Muscle of leg (tissue), 11 donors: Measurements from ENCODE around the gene ZNF326. TPM values are rescaled to one million over a fixed set of nuclear protein-coding genes. Genes with fewer than 3 reads are reported as not detected.
"Not testable (repeated sequence)": the region's sequence is repeated elsewhere in the genome, so short reads cannot be mapped to it uniquely, and the experiment has no call there.

Experiments used
- DNase-seq: peaks from one replicate; pipeline ENCODE4 v3.0.0; 2013
- H3K27ac ChIP-seq: one replicate; pipeline ENCODE4 v1.5.1; 2013; ENCODE audit warnings: mild to moderate bottlenecking, low read length, control low read depth
- H3K27me3 ChIP-seq: one replicate; pipeline ENCODE4 v1.6.1; 2013; ENCODE audit warnings: low read length; ENCODE audit not compliant: control insufficient read depth, insufficient read depth
- H3K36me3 ChIP-seq: one replicate; pipeline ENCODE4 v1.6.1; 2013; ENCODE audit warnings: low read length; ENCODE audit not compliant: control insufficient read depth, insufficient read depth
- H3K4me1 ChIP-seq: one replicate; pipeline ENCODE4 v1.6.1; 2013; ENCODE audit warnings: low read length; ENCODE audit not compliant: control insufficient read depth, insufficient read depth
- H3K4me3 ChIP-seq: one replicate; pipeline ENCODE4 v1.5.1; 2013; ENCODE audit warnings: low read length, control low read depth
- H3K9me3 ChIP-seq: replicated peaks from 2 replicates; pipeline ENCODE4 v1.6.1; 2013; ENCODE audit warnings: low read depth, low read length; ENCODE audit not compliant: control insufficient read depth
- WGBS: methylation state at CpG from one replicate; pipeline ENCODE4 v1.1.5; 2013; ENCODE audit warnings: missing lambda C conversion rate; ENCODE audit not compliant: insufficient coverage; 5-methylcytosine and 5-hydroxymethylcytosine counted together
- polyA plus RNA-seq, 8 donors: library from polyadenylated mRNA; unstranded; fragments of 120-200 nt; gene quantifications; one replicate each; pipeline versions ENCODE4 v1.2.1 to v1.2.3, GENCODE V29; 2013; ENCODE audit warnings: inconsistent platforms in 1 of 8, low replicate concordance in 1 of 8; ENCODE audit not compliant: insufficient read length in 8 of 8, insufficient read depth in 1 of 8
- total RNA-seq: library from RNA; stranded (reverse); fragments of 120-200 nt; gene quantifications from one replicate; pipeline ENCODE4 v1.2.4, GENCODE V29; 2013

Gene ZNF326
- total and polyA plus RNA-seq, 9 donors: 6.6 to 26.5 (median 20.7) TPM

DNA sequence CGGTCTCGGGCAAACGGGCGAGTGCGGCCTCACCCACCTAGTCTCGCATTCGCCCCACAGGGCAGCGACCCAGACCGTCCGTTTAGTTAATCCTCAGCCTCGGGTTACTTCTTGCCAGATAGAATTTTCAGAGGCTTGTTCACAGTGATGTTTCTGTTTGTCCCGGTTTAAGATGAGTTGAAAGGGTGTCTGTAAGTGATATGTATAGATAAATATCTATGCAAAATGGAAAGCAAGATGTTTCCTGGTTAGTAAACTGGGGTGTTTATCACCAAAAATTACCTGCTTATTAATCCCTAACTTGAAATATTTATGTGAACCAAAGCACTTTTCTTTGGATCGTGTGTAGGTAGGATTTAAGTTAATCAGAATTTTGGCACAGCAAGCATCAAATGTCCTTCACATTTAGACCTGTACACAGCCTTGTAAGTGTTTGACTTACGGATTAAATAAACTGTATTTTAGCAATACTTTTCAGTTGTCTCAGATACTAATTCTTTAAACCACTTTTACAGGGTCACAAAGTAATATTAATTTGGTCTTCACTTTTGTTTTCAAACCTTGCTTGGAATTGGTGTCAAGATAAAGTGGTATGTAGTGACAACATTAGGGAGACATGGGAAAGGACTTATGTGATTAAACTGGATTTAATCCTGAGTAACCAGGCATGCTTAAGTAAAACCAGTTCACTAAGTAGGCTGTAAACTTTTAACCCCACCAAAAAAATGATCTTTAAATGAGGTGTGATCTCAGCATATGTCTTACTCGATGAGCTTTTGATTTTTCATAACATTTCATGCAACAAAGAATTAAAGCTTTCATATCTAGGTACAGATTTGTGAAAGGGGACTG lies 914 bp downstream of the ZNF326 start:
- DNase-seq: no peak
- Histone ChIP-seq H3K27me3 (peaks cover 2% of the 10 kb centered on the region), H3K27ac (peak overlapping the region; percentile 98), H3K4me3 (peak overlapping the region; percentile 77), H3K4me1 (peaks cover 3% of the 10 kb centered on the region), H3K36me3 (peaks cover 6% of the 10 kb centered on the region), H3K9me3 (no peaks in the 10 kb centered on the region)
- WGBS: 0% methylated on average over 9 of the region's 15 CpGs

DNA sequence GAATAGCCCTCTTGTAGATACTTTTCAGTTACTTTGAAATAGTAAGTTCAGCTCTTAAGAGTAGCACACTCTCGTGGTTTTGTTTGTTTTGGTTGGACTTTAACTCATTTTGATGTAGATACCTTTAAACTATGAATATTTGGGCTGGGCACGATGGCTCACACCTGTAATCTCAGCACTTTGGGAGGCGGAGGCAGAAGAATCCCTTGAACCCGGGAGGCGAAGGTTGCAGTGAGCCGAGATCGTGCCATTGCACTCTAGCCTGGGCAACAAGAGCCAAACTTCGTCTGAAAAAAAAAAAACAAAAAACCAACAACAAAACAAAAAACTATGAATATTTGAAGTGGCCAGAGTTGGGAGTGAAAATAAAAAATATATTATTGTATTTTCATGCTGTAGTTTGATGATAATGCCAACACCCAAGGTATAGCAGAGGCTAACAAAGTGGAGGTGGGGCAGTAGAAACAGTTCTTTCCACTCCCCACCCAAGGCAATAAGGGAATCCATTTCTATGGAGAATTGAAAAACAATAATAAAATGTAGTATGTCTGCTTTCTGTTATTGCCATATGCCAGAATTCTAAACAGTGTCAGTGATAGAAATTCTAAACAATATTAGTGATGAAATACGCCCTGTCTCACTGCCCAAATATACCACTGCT lies 1.7 kb downstream of the ZNF326 start:
- no CpG with 5 or more reads among the region's 9 CpGs for WGBS
- Histone ChIP-seq H3K4me3 (peak overlapping the region; percentile 77), H3K4me1 (peaks cover 3% of the 10 kb centered on the region), H3K36me3 (peaks cover 6% of the 10 kb centered on the region), H3K9me3 (no peaks in the 10 kb centered on the region), H3K27me3 (peaks cover 2% of the 10 kb centered on the region), H3K27ac (no peak overlapping the region)
- DNase-seq: no peak

DNA sequence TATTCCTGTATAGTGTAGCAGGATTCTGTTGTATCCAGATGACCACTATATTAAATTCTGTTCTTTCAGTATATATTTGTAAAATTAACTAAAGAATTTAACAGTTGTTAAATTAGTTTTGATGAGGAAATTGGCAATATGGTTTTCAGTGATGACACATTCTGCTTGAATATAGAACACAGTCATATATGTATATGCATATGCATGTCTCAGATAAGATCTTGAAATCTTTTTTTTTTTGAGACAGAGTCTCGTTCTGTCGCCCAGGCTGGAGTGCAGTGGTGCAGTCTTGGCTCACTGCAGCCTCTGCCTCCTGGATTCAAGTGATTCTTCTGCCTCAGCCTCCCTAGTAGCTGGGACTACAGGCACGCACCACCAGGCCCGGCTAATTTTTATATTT lies 2.2 kb downstream of the ZNF326 start:
- not testable (repeated sequence) for H3K4me1 ChIP-seq, H3K27me3 ChIP-seq, H3K36me3 ChIP-seq, H3K27ac ChIP-seq, DNase-seq, H3K4me3 ChIP-seq, H3K9me3 ChIP-seq
- WGBS: 92% methylated on average over 4 of the region's 4 CpGs

DNA sequence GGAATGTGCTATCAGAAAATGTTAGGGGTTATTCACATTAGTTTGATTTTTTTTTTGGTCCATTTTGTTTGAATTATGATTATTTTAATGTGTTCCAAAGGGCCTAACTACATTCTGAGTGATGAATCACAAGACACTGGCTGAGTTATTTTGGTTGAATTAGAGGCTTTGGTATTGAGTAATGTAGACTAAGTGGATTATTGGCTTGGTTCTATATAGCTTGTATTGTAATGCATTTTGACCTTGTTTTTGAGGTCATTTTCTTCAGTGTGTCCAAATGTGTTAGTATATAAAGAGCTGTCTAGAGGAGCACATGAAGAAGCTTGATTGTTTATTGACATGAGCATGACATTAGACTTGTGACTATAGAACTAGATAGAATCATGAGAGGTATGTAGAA lies 3.4 kb downstream of the ZNF326 start:
- H3K9me3 ChIP-seq: no peaks in the 10 kb centered on the region
- H3K27me3 ChIP-seq: peaks cover 1% of the 10 kb centered on the region
- no peak for DNase-seq
- no peak overlapping the region for H3K27ac ChIP-seq
- no peak overlapping the region for H3K4me3 ChIP-seq
- peaks cover 3% of the 10 kb centered on the region for H3K4me1 ChIP-seq
- peaks cover 6% of the 10 kb centered on the region for H3K36me3 ChIP-seq

- Histone ChIP-seq H3K4me1 (peaks cover 3% of the 10 kb centered on the region), H3K9me3 (no peaks in the 10 kb centered on the region), H3K27ac (no peak overlapping the region), H3K36me3 (peaks cover 6% of the 10 kb centered on the region), H3K27me3 (no peaks in the 10 kb centered on the region), H3K4me3 (no peak overlapping the region)
- DNase-seq: no peak
Measured at GRCh38 chr1:89999208-89999607, 4.3 kb downstream of the ZNF326 start.

DNA sequence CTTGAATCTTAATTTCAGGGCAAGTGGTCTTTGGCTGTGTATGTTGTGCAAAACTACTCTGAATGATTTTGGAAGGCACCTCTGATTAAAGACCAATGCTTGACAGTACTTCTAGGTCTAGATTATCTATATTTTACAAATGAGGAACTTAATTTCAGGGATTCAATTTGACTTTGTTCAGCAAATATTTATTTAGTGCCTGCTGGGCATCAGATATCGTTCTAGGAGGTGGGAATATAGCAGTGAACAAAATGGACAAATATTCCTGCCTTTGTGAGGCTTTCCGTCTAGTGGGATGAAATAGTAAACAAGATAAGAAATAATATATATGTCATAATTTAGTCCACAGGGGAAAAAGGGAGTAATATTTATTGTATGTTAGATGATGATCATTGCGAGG lies 4.7 kb downstream of the ZNF326 start:
- 88% methylated on average over 1 of the region's 3 CpGs for WGBS
- Histone ChIP-seq H3K4me1 (peaks cover 3% of the 10 kb centered on the region), H3K27ac (no peak overlapping the region), H3K36me3 (peaks cover 6% of the 10 kb centered on the region), H3K27me3 (no peaks in the 10 kb centered on the region), H3K9me3 (no peaks in the 10 kb centered on the region), H3K4me3 (no peak overlapping the region)
- no peak for DNase-seq

DNA sequence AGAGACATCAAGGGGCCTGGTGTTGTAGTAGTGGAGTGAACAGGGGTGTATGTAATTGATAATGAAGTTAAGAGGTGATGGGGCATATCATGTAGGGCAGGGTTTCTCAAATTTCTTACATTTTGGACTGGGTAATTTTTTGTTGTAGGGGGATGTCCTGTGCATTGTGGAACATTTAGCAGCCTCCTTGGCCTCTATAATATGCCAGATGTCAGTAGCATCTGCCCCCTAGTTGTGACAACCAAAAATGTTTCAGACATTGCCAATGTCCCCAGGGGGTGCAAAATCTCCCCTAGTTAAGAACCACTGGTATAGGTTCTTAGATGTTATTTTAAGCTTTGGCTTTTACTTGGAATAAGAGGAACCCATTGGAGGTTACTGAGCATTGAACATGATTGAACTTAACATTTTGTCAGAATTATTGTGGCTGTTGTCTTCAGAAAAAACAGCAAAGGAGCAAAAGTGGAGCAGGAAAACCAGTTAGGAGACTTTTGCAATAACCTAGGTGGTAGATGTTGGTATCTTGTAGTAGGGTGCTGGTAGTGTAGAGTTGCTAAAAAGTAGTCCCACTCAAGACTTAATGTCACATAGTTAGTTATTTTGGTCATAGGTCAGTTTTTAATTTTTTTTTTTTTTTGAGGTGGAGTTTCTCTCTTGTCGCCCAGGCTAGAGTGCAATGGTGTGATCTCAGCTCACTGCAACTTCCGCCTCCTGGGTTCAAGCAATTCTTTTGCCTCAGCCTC lies 6.2 kb downstream of the ZNF326 start:
- DNase-seq: no peak
- H3K9me3 ChIP-seq: no peaks in the 10 kb centered on the region
- H3K4me3 ChIP-seq: no peak overlapping the region
- peaks cover 6% of the 10 kb centered on the region for H3K36me3 ChIP-seq
- H3K27me3 ChIP-seq: no peaks in the 10 kb centered on the region
- peaks cover 3% of the 10 kb centered on the region for H3K4me1 ChIP-seq
- no CpG with 5 or more reads among the region's 2 CpGs for WGBS
- H3K27ac ChIP-seq: no peak overlapping the region

DNA sequence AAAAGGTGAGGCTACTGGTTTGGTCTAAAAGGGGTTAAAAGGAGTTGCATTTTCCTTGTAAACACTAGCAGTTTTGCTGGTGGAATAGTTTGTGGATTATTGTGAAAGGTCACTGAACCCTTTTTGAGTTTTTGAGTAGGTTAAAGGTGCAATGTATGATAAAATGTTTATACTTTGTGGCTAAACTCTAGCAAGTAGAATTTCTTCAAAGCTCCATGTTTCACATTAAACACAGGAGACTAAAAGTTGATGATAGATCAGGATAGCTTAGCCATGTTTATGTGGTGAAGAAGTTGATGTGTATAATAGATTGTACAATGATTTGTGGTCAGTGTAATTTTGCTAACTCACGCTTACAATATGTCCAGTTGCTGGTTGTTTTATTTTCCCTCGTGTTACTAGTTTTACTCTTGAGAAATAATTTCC lies 13.1 kb downstream of the ZNF326 start:
- H3K27me3 ChIP-seq: no peaks in the 10 kb centered on the region
- no CpG with 5 or more reads among the region's 2 CpGs for WGBS

DNA sequence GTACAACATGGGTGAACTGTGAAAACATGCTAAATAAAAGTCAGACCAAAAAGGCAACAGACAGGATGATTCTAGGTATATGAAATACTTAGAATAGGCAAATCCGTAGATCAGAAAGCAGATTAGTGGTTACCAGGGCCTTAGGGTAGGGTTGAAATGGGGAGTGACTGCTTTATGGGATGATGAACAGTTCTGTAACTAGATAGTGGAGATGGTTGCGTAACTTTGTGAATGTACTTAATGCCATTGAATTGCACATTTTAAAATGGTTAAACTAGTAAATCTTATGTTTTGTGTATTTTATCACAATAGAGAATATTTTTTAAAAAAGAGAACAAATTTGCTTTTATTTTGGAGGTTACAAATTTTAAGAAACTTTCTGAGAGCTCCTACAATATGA lies 17.4 kb downstream of the ZNF326 start:
- DNase-seq: no peak
- H3K4me3 ChIP-seq: no peak overlapping the region
- WGBS: 100% methylated on average over 1 of the region's 2 CpGs

More for the DNA sequence above, 13.1 kb downstream of the ZNF326 start:
- no peak for DNase-seq
- H3K4me3 ChIP-seq: no peak overlapping the region
- peaks cover 8% of the 10 kb centered on the region for H3K36me3 ChIP-seq
- no peak overlapping the region for H3K27ac ChIP-seq
- no peaks in the 10 kb centered on the region for H3K9me3 ChIP-seq
- no peaks in the 10 kb centered on the region for H3K4me1 ChIP-seq

DNA sequence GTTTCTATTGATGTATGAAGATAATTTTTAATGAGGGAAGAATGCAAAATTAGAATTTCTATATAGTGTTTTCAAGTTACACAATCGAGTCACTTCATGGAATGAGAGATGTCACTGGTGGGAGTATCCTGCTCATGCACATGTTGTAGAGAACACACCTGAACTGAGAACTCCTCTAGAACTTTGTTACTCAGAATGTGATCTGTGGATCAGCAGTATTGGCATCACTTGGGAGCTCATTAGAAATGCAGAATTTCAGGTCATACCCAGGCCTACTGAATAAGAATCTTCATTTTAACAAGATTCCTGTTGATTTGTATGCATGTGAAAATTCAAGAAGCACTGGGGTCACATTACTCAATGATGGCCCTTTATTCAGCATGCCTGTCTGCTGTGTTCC lies 28.8 kb downstream of the ZNF326 start:
- H3K9me3 ChIP-seq: no peaks in the 10 kb centered on the region
- no CpG with 5 or more reads among the region's 1 CpG for WGBS
- no peaks in the 10 kb centered on the region for H3K4me1 ChIP-seq
- no peaks in the 10 kb centered on the region for H3K27me3 ChIP-seq
- no peak overlapping the region for H3K4me3 ChIP-seq
- H3K36me3 ChIP-seq: peaks cover 23% of the 10 kb centered on the region
- no peak for DNase-seq
- H3K27ac ChIP-seq: no peak overlapping the region

More for the DNA sequence above, 17.4 kb downstream of the ZNF326 start:
- H3K27me3 ChIP-seq: no peaks in the 10 kb centered on the region
- no peaks in the 10 kb centered on the region for H3K4me1 ChIP-seq
- H3K36me3 ChIP-seq: peaks cover 23% of the 10 kb centered on the region
- no peaks in the 10 kb centered on the region for H3K9me3 ChIP-seq
- no peak overlapping the region for H3K27ac ChIP-seq
